HCT116 (cell line): ENCODE measurements around the gene METTL2B.
"Not testable (repeated sequence)": the region's sequence is repeated elsewhere in the genome, so short reads cannot be mapped to it uniquely, and the experiment has no call there.

Experiments used
- EGR1 ChIP-seq: IDR thresholded peaks from 2 replicates; pipeline ENCODE4 v1.6.1; 2012; ENCODE audit warnings: low read depth
- EZH2phosphoT487 ChIP-seq: fragments of 200-600 bp; IDR thresholded peaks from 2 replicates; pipeline ENCODE4 v1.6.1; 2018; ENCODE audit warnings: antibody characterized with exemption, borderline replicate concordance
- POLR2AphosphoS5 ChIP-seq: IDR thresholded peaks from 2 replicates; pipeline ENCODE4 v1.6.1; 2011; ENCODE audit warnings: mild to moderate bottlenecking, low read depth, low read length, moderate library complexity
- SP1 ChIP-seq: IDR thresholded peaks from 2 replicates; pipeline ENCODE4 v1.6.1; 2012; ENCODE audit warnings: low read depth
- TF ChIP-seq, protein P1 (sequence below), 3 experiments: fragments of 200-600 bp in 1 of 3; sonication (generic) in 1 of 3; IDR thresholded peaks in 2 of 3; conservative IDR thresholded peaks in 1 of 3; 2 replicates each; pipeline ENCODE4 v1.5.1; 2012 to 2017; ENCODE audit warnings: low read depth in 2 of 3, low read length in 2 of 3, antibody characterized with exemption in 1 of 3, borderline replicate concordance in 1 of 3, control low read depth in 1 of 3, mild to moderate bottlenecking in 1 of 3, mixed read lengths in 1 of 3, mixed run types in 1 of 3, moderate library complexity in 1 of 3; ENCODE audit not compliant: insufficient read depth in 1 of 3

DNA sequence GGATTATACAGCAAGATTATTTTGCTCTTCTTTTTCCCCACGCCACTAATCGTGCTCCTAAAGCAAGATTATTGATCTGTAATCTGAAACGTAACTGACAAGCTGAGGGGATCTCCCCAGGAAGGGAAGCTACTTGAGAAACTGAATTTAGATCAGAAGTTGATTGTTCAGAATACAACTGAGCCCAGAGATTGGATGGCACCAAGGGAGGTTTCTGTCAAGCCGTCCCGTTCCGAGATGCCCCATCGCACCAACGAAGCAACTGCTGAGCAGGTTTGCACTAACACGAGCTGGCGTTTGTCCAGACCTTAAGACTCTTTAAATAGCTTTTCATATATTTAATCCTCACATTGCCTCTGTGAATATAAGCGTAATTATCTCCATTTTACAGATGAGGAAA lies 35.1 kb downstream of the METTL2B start:
- TF ChIP-seq, protein P1, sequence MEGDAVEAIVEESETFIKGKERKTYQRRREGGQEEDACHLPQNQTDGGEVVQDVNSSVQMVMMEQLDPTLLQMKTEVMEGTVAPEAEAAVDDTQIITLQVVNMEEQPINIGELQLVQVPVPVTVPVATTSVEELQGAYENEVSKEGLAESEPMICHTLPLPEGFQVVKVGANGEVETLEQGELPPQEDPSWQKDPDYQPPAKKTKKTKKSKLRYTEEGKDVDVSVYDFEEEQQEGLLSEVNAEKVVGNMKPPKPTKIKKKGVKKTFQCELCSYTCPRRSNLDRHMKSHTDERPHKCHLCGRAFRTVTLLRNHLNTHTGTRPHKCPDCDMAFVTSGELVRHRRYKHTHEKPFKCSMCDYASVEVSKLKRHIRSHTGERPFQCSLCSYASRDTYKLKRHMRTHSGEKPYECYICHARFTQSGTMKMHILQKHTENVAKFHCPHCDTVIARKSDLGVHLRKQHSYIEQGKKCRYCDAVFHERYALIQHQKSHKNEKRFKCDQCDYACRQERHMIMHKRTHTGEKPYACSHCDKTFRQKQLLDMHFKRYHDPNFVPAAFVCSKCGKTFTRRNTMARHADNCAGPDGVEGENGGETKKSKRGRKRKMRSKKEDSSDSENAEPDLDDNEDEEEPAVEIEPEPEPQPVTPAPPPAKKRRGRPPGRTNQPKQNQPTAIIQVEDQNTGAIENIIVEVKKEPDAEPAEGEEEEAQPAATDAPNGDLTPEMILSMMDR (IDR thresholded peaks at IDR 0.05 in 2 of 3, conservative IDR thresholded peaks at IDR 0.05 in 1 of 3; ENCODE audit: borderline replicate concordance in 1 of 3, insufficient read depth in 1 of 3, low read depth in 2 of 3, low read length in 2 of 3): not testable (repeated sequence)
- TF ChIP-seq EGR1, POLR2AphosphoS5, SP1, EZH2phosphoT487: not testable (repeated sequence)
